ENCODE results near the gene CMPK2.

The CMPK2 gene

GRCh38 chr2:6820236-6820635, 45.5 kb downstream of the CMPK2 start:
- Histone ChIP-seq H3K27me3 (ENCODE audit: insufficient read depth, low read length) (no peaks in the 10 kb centered on the region), H3K4me1 (ENCODE audit: insufficient read depth, low read length) (no peaks in the 10 kb centered on the region), H3K9ac (ENCODE audit: low read depth, low read length) (no peak overlapping the region), H3K27ac (ENCODE audit: low read length) (no peak overlapping the region), H3K9me3 (ENCODE audit: insufficient read depth, low read depth, low read length) (no peaks in the 10 kb centered on the region), H3K36me3 (ENCODE audit: insufficient read depth, low read depth, low read length) (no peaks in the 10 kb centered on the region), H3K4me3 (ENCODE audit: low read length) (no peak overlapping the region)

- Histone ChIP-seq H3K27ac (ENCODE audit: low read length) (no peak overlapping the region), H3K27me3 (ENCODE audit: insufficient read depth, low read length) (no peaks in the 10 kb centered on the region), H3K4me1 (ENCODE audit: insufficient read depth, low read length) (no peaks in the 10 kb centered on the region), H3K9me3 (ENCODE audit: insufficient read depth, low read depth, low read length) (no peaks in the 10 kb centered on the region), H3K9ac (ENCODE audit: low read depth, low read length) (no peak overlapping the region), H3K36me3 (ENCODE audit: insufficient read depth, low read depth, low read length) (no peaks in the 10 kb centered on the region), H3K4me3 (ENCODE audit: low read length) (no peak overlapping the region)
Observed at GRCh38 chr2:6819668-6820067, 46.0 kb downstream of the CMPK2 start.

- no peaks in the 10 kb centered on the region for H3K9me3 ChIP-seq (ENCODE audit: insufficient read depth, low read depth, low read length)
- no peaks in the 10 kb centered on the region for H3K36me3 ChIP-seq (ENCODE audit: insufficient read depth, low read depth, low read length)
- H3K4me3 ChIP-seq (ENCODE audit: low read length): no peak overlapping the region
- H3K27me3 ChIP-seq (ENCODE audit: insufficient read depth, low read length): no peaks in the 10 kb centered on the region; the same call in 1 of the 2 replicates
- H3K4me1 ChIP-seq (ENCODE audit: insufficient read depth, low read length): no peaks in the 10 kb centered on the region
- H3K27ac ChIP-seq (ENCODE audit: low read length): no peak overlapping the region
- H3K9ac ChIP-seq (ENCODE audit: low read depth, low read length): no peak overlapping the region
Observed at GRCh38 chr2:6818012-6818411, 47.7 kb downstream of the CMPK2 start.

GRCh38 chr2:6814869-6815268, 50.8 kb downstream of the CMPK2 start:
- Histone ChIP-seq H3K27me3 (ENCODE audit: insufficient read depth, low read length) (peaks cover 11% of the 10 kb centered on the region; the same call in 1 of the 2 replicates), H3K36me3 (ENCODE audit: insufficient read depth, low read depth, low read length) (no peaks in the 10 kb centered on the region), H3K9me3 (ENCODE audit: insufficient read depth, low read depth, low read length) (no peaks in the 10 kb centered on the region), H3K4me3 (ENCODE audit: low read length) (no peak overlapping the region), H3K27ac (ENCODE audit: low read length) (no peak overlapping the region), H3K9ac (ENCODE audit: low read depth, low read length) (no peak overlapping the region), H3K4me1 (ENCODE audit: insufficient read depth, low read length) (no peaks in the 10 kb centered on the region)

- Histone ChIP-seq H3K36me3 (ENCODE audit: insufficient read depth, low read depth, low read length) (no peaks in the 10 kb centered on the region), H3K9me3 (ENCODE audit: insufficient read depth, low read depth, low read length) (no peaks in the 10 kb centered on the region), H3K27ac (ENCODE audit: low read length) (no peak overlapping the region), H3K9ac (ENCODE audit: low read depth, low read length) (no peak overlapping the region), H3K4me3 (ENCODE audit: low read length) (no peak overlapping the region), H3K4me1 (ENCODE audit: insufficient read depth, low read length) (no peaks in the 10 kb centered on the region), H3K27me3 (ENCODE audit: insufficient read depth, low read length) (peaks cover 12% of the 10 kb centered on the region; the same call in 1 of the 2 replicates)
Observed at GRCh38 chr2:6814312-6814711, 51.4 kb downstream of the CMPK2 start.

- Histone ChIP-seq H3K27me3 (ENCODE audit: insufficient read depth, low read length) (peaks cover 19% of the 10 kb centered on the region), H3K4me1 (ENCODE audit: insufficient read depth, low read length) (no peaks in the 10 kb centered on the region), H3K9me3 (ENCODE audit: insufficient read depth, low read depth, low read length) (no peaks in the 10 kb centered on the region), H3K4me3 (ENCODE audit: low read length) (no peak overlapping the region), H3K9ac (ENCODE audit: low read depth, low read length) (no peak overlapping the region), H3K27ac (ENCODE audit: low read length) (no peak overlapping the region), H3K36me3 (ENCODE audit: insufficient read depth, low read depth, low read length) (no peaks in the 10 kb centered on the region)
Observed at GRCh38 chr2:6813573-6813972, 52.1 kb downstream of the CMPK2 start.

GRCh38 chr2:6812857-6813530, 52.7 kb downstream of the CMPK2 start:
- Histone ChIP-seq H3K27me3 (ENCODE audit: insufficient read depth, low read length) (peaks cover 25% of the 10 kb centered on the region), H3K36me3 (ENCODE audit: insufficient read depth, low read depth, low read length) (no peaks in the 10 kb centered on the region), H3K4me3 (ENCODE audit: low read length) (no peak overlapping the region), H3K4me1 (ENCODE audit: insufficient read depth, low read length) (no peaks in the 10 kb centered on the region), H3K9me3 (ENCODE audit: insufficient read depth, low read depth, low read length) (no peaks in the 10 kb centered on the region), H3K9ac (ENCODE audit: low read depth, low read length) (no peak overlapping the region), H3K27ac (ENCODE audit: low read length) (no peak overlapping the region)

- no peaks in the 10 kb centered on the region for H3K36me3 ChIP-seq (ENCODE audit: insufficient read depth, low read depth, low read length)
- no peak overlapping the region for H3K27ac ChIP-seq (ENCODE audit: low read length)
- peaks cover 45% of the 10 kb centered on the region for H3K27me3 ChIP-seq (ENCODE audit: insufficient read depth, low read length)
- no peaks in the 10 kb centered on the region for H3K9me3 ChIP-seq (ENCODE audit: insufficient read depth, low read depth, low read length)
- H3K4me1 ChIP-seq (ENCODE audit: insufficient read depth, low read length): peaks cover 14% of the 10 kb centered on the region
- no peak overlapping the region for H3K4me3 ChIP-seq (ENCODE audit: low read length)
- no peak overlapping the region for H3K9ac ChIP-seq (ENCODE audit: low read depth, low read length)
Observed at GRCh38 chr2:6810961-6811360, 54.7 kb downstream of the CMPK2 start.

- Histone ChIP-seq H3K4me3 (ENCODE audit: low read length) (no peak overlapping the region), H3K27me3 (ENCODE audit: insufficient read depth, low read length) (peaks cover 66% of the 10 kb centered on the region), H3K9ac (ENCODE audit: low read depth, low read length) (no peak overlapping the region), H3K9me3 (ENCODE audit: insufficient read depth, low read depth, low read length) (no peaks in the 10 kb centered on the region), H3K4me1 (ENCODE audit: insufficient read depth, low read length) (peaks cover 19% of the 10 kb centered on the region), H3K36me3 (ENCODE audit: insufficient read depth, low read depth, low read length) (no peaks in the 10 kb centered on the region), H3K27ac (ENCODE audit: low read length) (no peak overlapping the region)
Observed at GRCh38 chr2:6808426-6808825, 57.3 kb downstream of the CMPK2 start.

GRCh38 chr2:6806604-6807003, 59.1 kb downstream of the CMPK2 start:
- Histone ChIP-seq H3K36me3 (ENCODE audit: insufficient read depth, low read depth, low read length) (no peaks in the 10 kb centered on the region), H3K27ac (ENCODE audit: low read length) (no peak overlapping the region), H3K9me3 (ENCODE audit: insufficient read depth, low read depth, low read length) (no peaks in the 10 kb centered on the region), H3K9ac (ENCODE audit: low read depth, low read length) (no peak overlapping the region), H3K27me3 (ENCODE audit: insufficient read depth, low read length) (peaks cover 59% of the 10 kb centered on the region), H3K4me3 (ENCODE audit: low read length) (peak overlapping the region; percentile 48; the same call in 1 of the 2 replicates), H3K4me1 (ENCODE audit: insufficient read depth, low read length) (peaks cover 24% of the 10 kb centered on the region)

- H3K4me3 ChIP-seq (ENCODE audit: low read length): no peak overlapping the region
- H3K9ac ChIP-seq (ENCODE audit: low read depth, low read length): no peak overlapping the region
- H3K36me3 ChIP-seq (ENCODE audit: insufficient read depth, low read depth, low read length): no peaks in the 10 kb centered on the region
- no peak overlapping the region for H3K27ac ChIP-seq (ENCODE audit: low read length)
- peaks cover 16% of the 10 kb centered on the region for H3K27me3 ChIP-seq (ENCODE audit: insufficient read depth, low read length)
- peaks cover 8% of the 10 kb centered on the region; the same call in 1 of the 2 replicates for H3K4me1 ChIP-seq (ENCODE audit: insufficient read depth, low read length)
- H3K9me3 ChIP-seq (ENCODE audit: insufficient read depth, low read depth, low read length): no peaks in the 10 kb centered on the region
Observed at GRCh38 chr2:6800553-6800952, 65.2 kb downstream of the CMPK2 start.
